Ishikawa (cell line): ENCODE results near the gene NYNRIN.

ENCODE experiments used
- CREB1 ChIP-seq: IDR thresholded peaks from 2 replicates; pipeline ENCODE4 v1.6.1; 2012; ENCODE audit warnings: low read depth
- EGR1 ChIP-seq: IDR thresholded peaks from 2 replicates; pipeline ENCODE4 v1.6.1; 2012
- EP300 ChIP-seq: IDR thresholded peaks from 2 replicates; pipeline ENCODE4 v1.6.1; 2012; ENCODE audit warnings: borderline replicate concordance
- MAX ChIP-seq: IDR thresholded peaks from 2 replicates; pipeline ENCODE4 v1.6.1; 2012
- RAD21 ChIP-seq: IDR thresholded peaks from 2 replicates; pipeline ENCODE4 v1.6.1; 2012; ENCODE audit warnings: low read depth
- REST ChIP-seq: IDR thresholded peaks from 2 replicates; pipeline ENCODE4 v1.6.1; 2012; ENCODE audit warnings: low read depth, mild to moderate bottlenecking
- TEAD4 ChIP-seq: IDR thresholded peaks from 2 replicates; pipeline ENCODE4 v1.6.1; 2012
- USF1 ChIP-seq: IDR thresholded peaks from 2 replicates; pipeline ENCODE4 v1.6.1; 2012
- YY1 ChIP-seq: IDR thresholded peaks from 2 replicates; pipeline ENCODE4 v1.6.1; 2012; ENCODE audit warnings: low read depth

GRCh38 chr14:24403294-24403998, 4.6 kb downstream of the NYNRIN start:
- TF ChIP-seq EP300 (no peak), REST (no peak), RAD21 (no peak), MAX (no peak), TEAD4 (no peak), USF1 (no peak), CREB1 (no peak), YY1 (no peak), EGR1 (no peak)
